Fibroblast of the aortic adventitia (primary cell): Measurements from ENCODE around the gene MGAT4A. TPM values are rescaled to one million over a fixed set of nuclear protein-coding genes. Genes with fewer than 3 reads are reported as not detected.
"Not testable (repeated sequence)": the region's sequence is repeated elsewhere in the genome, so short reads cannot be mapped to it uniquely, and the experiment has no call there.

Experiments used
- DNase-seq: peaks from one replicate; pipeline ENCODE4 v3.0.0-alpha.2; 2010; ENCODE audit warnings: low read depth
- H3K4me3 ChIP-seq: 2 replicates; pipeline ENCODE4 v1.5.1; 2011; ENCODE audit warnings: low read depth, mild to moderate bottlenecking, control low read depth, low read length, moderate library complexity
- CTCF ChIP-seq: IDR thresholded peaks from 2 replicates; pipeline ENCODE4 v1.5.1; 2011; ENCODE audit warnings: mild to moderate bottlenecking, low read length, control low read depth, inconsistent platforms; ENCODE audit not compliant: insufficient read depth
- total RNA-seq: library from RNA; depleted of rRNA; stranded (reverse); fragments of >200 nt; gene quantifications from 2 replicates; pipeline ENCODE4 v1.2.3, GENCODE V29; 2012; ENCODE audit warnings: low replicate concordance

The MGAT4A gene
- total RNA-seq, 1 donor, result 0.36 TPM

GRCh38 chr2:98604547-98604946, 126.4 kb downstream of the MGAT4A start:
- no peak overlapping the region for H3K4me3 ChIP-seq
- TF ChIP-seq CTCF, result no peak

GRCh38 chr2:98601532-98602132, 129.3 kb downstream of the MGAT4A start:
- peak; percentile 60 for TF ChIP-seq CTCF
- H3K4me3 ChIP-seq, result no peak overlapping the region
- peak; percentile 38 for DNase-seq

More at GRCh38 chr2:98604547-98604946, 126.4 kb downstream of the MGAT4A start:
- no peak for DNase-seq

- no peak overlapping the region for H3K4me3 ChIP-seq
- TF ChIP-seq CTCF, result no peak
- DNase-seq, result peak; percentile 55
These were observed 132.0 kb downstream of the MGAT4A start for GRCh38 chr2:98598781-98599428.

- H3K4me3 ChIP-seq, DNase-seq: not testable (repeated sequence)
These were observed 136.3 kb downstream of the MGAT4A start for GRCh38 chr2:98594665-98595064.

GRCh38 chr2:98592565-98592964, 138.4 kb downstream of the MGAT4A start:
- no peak for TF ChIP-seq CTCF
- no peak overlapping the region for H3K4me3 ChIP-seq

GRCh38 chr2:98589489-98589888, 141.4 kb downstream of the MGAT4A start:
- no peak for TF ChIP-seq CTCF
- no peak for DNase-seq
- H3K4me3 ChIP-seq, result no peak overlapping the region

More at GRCh38 chr2:98592565-98592964, 138.4 kb downstream of the MGAT4A start:
- DNase-seq, result no peak

- no peak overlapping the region for H3K4me3 ChIP-seq
- DNase-seq, result no peak
- no peak for TF ChIP-seq CTCF
These were observed 142.0 kb downstream of the MGAT4A start for GRCh38 chr2:98588880-98589431.
